ENCODE results near the gene NELL1. TPM values are rescaled to one million over a fixed set of nuclear protein-coding genes. Genes with fewer than 3 reads are reported as not detected.

Gene NELL1
- total RNA-seq, 1 experiment from 2014 or later = 0.22 TPM

DNA sequence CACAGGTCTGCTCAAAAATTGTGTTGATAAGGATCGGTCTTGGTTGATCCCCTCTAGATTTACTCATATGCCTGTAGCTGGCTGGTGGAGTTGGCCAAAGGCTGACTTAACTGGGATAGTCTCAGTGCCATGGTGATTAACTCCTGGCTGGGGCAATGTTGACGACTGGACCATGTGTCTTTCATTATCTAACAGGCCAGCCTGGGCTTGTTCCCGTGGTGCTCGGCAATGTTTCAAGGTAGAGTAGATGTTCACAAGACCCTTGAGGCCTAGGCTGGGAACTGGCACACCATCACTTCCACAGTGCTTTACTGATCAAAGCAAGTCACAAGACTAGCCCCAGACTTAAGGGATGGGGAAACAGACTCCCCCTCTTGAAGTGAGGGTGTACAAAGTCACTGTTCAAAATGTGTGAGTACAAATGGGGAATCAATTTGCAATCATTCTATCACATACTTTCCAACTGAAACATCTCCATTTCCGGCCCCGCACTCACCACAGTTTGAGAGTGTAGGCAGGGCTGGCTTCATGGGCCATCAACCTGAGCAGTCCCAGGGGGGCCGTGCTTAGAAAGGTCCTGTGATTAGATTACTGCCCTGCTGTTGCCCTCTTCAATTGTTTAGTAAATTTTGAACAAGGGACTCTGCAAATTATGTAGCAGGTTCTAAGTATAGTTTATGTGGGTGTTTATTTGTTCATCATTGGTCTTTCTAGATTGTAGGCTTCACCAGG is 240.8 kb downstream of the NELL1 start:
- Histone ChIP-seq H3K9me3 (ENCODE audit: control insufficient read depth, low read depth, low read length) (no peaks in the 10 kb centered on the region), H4K5ac (ENCODE audit: insufficient read length, low read depth, low read length) (no peak overlapping the region), H3K56ac (ENCODE audit: insufficient read length, low read depth, low read length) (no peak overlapping the region), H3T11ph (ENCODE audit: low read length) (no peak overlapping the region), H2BK20ac (ENCODE audit: low read depth, low read length, poor library complexity, severe bottlenecking) (no peak overlapping the region), H3K4me2 (ENCODE audit: insufficient read depth, insufficient read length, low read length) (no peak overlapping the region), H2BK5ac (ENCODE audit: insufficient read length, low read length) (no peak overlapping the region), H3K9ac (ENCODE audit: extremely low read depth, insufficient read length, low read length) (no peak overlapping the region), H3K79me2 (ENCODE audit: insufficient read depth, low read length) (no peaks in the 10 kb centered on the region), H3K4me1 (ENCODE audit: insufficient read depth, low read length) (peaks cover 2% of the 10 kb centered on the region; the same call in 1 of the 2 replicates), H3K23ac (ENCODE audit: insufficient read length, low read depth, low read length) (no peak overlapping the region), H3K23me2 (ENCODE audit: insufficient read length, low read depth, low read length, poor library complexity, severe bottlenecking) (no peaks in the 10 kb centered on the region), H3K27me3 (ENCODE audit: insufficient read depth, low read length) (no peaks in the 10 kb centered on the region), H4K20me1 (ENCODE audit: control insufficient read depth, insufficient read depth, insufficient read length) (no peaks in the 10 kb centered on the region), H3K4ac (ENCODE audit: low read depth, low read length) (no peak overlapping the region), H3K14ac (ENCODE audit: insufficient read depth, low read length) (no peak overlapping the region), H2AK5ac (ENCODE audit: insufficient read length, low read length) (no peak overlapping the region), H4K91ac (ENCODE audit: insufficient read length, low read depth, low read length) (no peak overlapping the region), H3K79me1 (ENCODE audit: insufficient read depth, low read depth, low read length, poor library complexity, severe bottlenecking) (no peaks in the 10 kb centered on the region), H3K27ac (ENCODE audit: insufficient read length, low read depth, low read length) (no peak overlapping the region), H2BK15ac (ENCODE audit: low read depth, low read length) (no peak overlapping the region), H2BK12ac (ENCODE audit: insufficient read length, low read depth, low read length) (no peak overlapping the region), H2AFZ (ENCODE audit: low read length) (no peak overlapping the region), H2BK120ac (ENCODE audit: low read depth, low read length, poor library complexity, severe bottlenecking) (no peak overlapping the region), H3K18ac (ENCODE audit: insufficient read length, low read depth, low read length) (no peak overlapping the region), H4K8ac (replicated peaks; ENCODE audit: insufficient read length, low read depth, low read length) (peak overlapping the region; percentile 20)
- TF ChIP-seq, protein P1, sequence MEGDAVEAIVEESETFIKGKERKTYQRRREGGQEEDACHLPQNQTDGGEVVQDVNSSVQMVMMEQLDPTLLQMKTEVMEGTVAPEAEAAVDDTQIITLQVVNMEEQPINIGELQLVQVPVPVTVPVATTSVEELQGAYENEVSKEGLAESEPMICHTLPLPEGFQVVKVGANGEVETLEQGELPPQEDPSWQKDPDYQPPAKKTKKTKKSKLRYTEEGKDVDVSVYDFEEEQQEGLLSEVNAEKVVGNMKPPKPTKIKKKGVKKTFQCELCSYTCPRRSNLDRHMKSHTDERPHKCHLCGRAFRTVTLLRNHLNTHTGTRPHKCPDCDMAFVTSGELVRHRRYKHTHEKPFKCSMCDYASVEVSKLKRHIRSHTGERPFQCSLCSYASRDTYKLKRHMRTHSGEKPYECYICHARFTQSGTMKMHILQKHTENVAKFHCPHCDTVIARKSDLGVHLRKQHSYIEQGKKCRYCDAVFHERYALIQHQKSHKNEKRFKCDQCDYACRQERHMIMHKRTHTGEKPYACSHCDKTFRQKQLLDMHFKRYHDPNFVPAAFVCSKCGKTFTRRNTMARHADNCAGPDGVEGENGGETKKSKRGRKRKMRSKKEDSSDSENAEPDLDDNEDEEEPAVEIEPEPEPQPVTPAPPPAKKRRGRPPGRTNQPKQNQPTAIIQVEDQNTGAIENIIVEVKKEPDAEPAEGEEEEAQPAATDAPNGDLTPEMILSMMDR (conservative IDR thresholded peaks at IDR 0.05) = no peak
- Mint-ChIP-seq H3K27me3 (ENCODE audit: low read depth) (peaks cover 2% of the 10 kb centered on the region; the same call in 1 of the 2 replicates), H3K27ac (no peak overlapping the region), H3K9me3 (peaks cover 7 to 14% of the 10 kb centered on the region in 2 experiments), H3K4me1 (peaks cover 33 to 35% of the 10 kb centered on the region in 2 experiments), H3K4me3 (no peak overlapping the region), H3K36me3 (ENCODE audit: insufficient read depth in 1 of 3, low read depth in 3 of 3) (peaks cover 2 to 15% (median 2%) of the 10 kb centered on the region in 3 experiments; a peak in 3 of 7 replicates)
- no peak for DNase-seq
- WGBS (ENCODE audit: extremely low coverage, insufficient read length, low lambda C conversion rate) = no CpG with 5 or more reads among the region's 7 CpGs

Measured in H9 (cell line).